Measurements from ENCODE around the gene ZNF771.

- peak; percentile 31 for TF ChIP-seq POLR2A (IDR thresholded peaks at IDR 0.05; ENCODE audit: low read length)
- TF ChIP-seq CTCF (IDR thresholded peaks at IDR 0.05) = no peak
These were observed 36.8 kb upstream of the ZNF771 start, which contains the start of gene TBC1D10B for GRCh38 chr16:30370456-30371247.
